ENCODE data around the gene COPA.
A peak's percentile ranks its signal among the peaks of the same experiment; 100 is the strongest.
"Not testable (repeated sequence)": the region's sequence is repeated elsewhere in the genome, so short reads cannot be mapped to it uniquely, and the experiment has no call there.

COPA gene

GRCh38 chr1:160342953-160343869 lies at the start of gene COPA, which contains the start of gene NCSTN:
COPA (minus strand) TSS chr1:160343250; CDS start chr1:160343170, 80 bp downstream.
NCSTN (plus strand) TSS chr1:160343383; CDS start chr1:160343397, 14 bp downstream.
- peak; percentile 98 for DNase-seq

GRCh38 chr1:160388406-160388805 lies 45.4 kb upstream of the COPA start:
- DNase-seq, result not testable (repeated sequence)

GRCh38 chr1:160384812-160385211 lies 41.8 kb upstream of the COPA start:
- DNase-seq, result not testable (repeated sequence)

- DNase-seq, result no peak
Measured at GRCh38 chr1:160377585-160378206, 34.6 kb upstream of the COPA start.

GRCh38 chr1:160376525-160377131 lies 33.6 kb upstream of the COPA start:
- DNase-seq, result peak; percentile 40

GRCh38 chr1:160375788-160376524 lies 32.9 kb upstream of the COPA start:
- no peak for DNase-seq

- no peak for DNase-seq
Measured at GRCh38 chr1:160374306-160375110, 31.5 kb upstream of the COPA start.

GRCh38 chr1:160373696-160374095 lies 30.6 kb upstream of the COPA start:
- DNase-seq, result no peak

GRCh38 chr1:160371756-160372155 lies 28.7 kb upstream of the COPA start:
- no peak for DNase-seq

GRCh38 chr1:160371346-160371631 lies 28.2 kb upstream of the COPA start:
- DNase-seq, result no peak

GRCh38 chr1:160370561-160371345 lies 27.7 kb upstream of the COPA start:
- DNase-seq, result no peak

GRCh38 chr1:160369087-160369486 lies 26.0 kb upstream of the COPA start:
- DNase-seq, result no peak

GRCh38 chr1:160367934-160368923 lies 25.2 kb upstream of the COPA start:
- no peak for DNase-seq

- DNase-seq, result no peak
Measured at GRCh38 chr1:160367516-160367900, 24.5 kb upstream of the COPA start.

- no peak for DNase-seq
Measured at GRCh38 chr1:160366731-160367515, 23.9 kb upstream of the COPA start, which contains the start of gene NHLH1. NHLH1 (plus strand) TSS chr1:160367071; CDS start chr1:160370732, 3,661 bp downstream.

GRCh38 chr1:160365325-160365724 lies 22.3 kb upstream of the COPA start:
- DNase-seq, result no peak

GRCh38 chr1:160363951-160364735 lies 21.1 kb upstream of the COPA start:
- DNase-seq, result no peak

- no peak for DNase-seq
Measured at GRCh38 chr1:160363010-160363409, 20.0 kb upstream of the COPA start.

All from NCI-H1048 (cell line).